OCI-M1 (cell line): ENCODE data around the gene SORCS2.

ENCODE experiments used
- DNase-seq: peaks from one replicate; lab custom pipeline; 2025; lab: John Stamatoyannopoulos, UW

The SORCS2 gene

GRCh38 chr4:7356667-7357310 is 164.5 kb downstream of the SORCS2 start:
- DNase-seq, result no peak

GRCh38 chr4:7357323-7357722 is 165.0 kb downstream of the SORCS2 start:
- DNase-seq, result no peak

GRCh38 chr4:7358100-7358735 is 165.9 kb downstream of the SORCS2 start:
- DNase-seq, result no peak

- DNase-seq, result no peak
Measured at GRCh38 chr4:7359400-7360062, 167.2 kb downstream of the SORCS2 start.

- no peak for DNase-seq
Measured at GRCh38 chr4:7360806-7361205, 168.5 kb downstream of the SORCS2 start.

- DNase-seq, result no peak
Measured at GRCh38 chr4:7361280-7361895, 169.1 kb downstream of the SORCS2 start.

- DNase-seq, result no peak
Measured at GRCh38 chr4:7362341-7362740, 170.0 kb downstream of the SORCS2 start.

- no peak for DNase-seq
Measured at GRCh38 chr4:7362862-7363430, 170.6 kb downstream of the SORCS2 start.

- DNase-seq, result no peak
Measured at GRCh38 chr4:7364979-7365378, 172.6 kb downstream of the SORCS2 start.

GRCh38 chr4:7365462-7366179 is 173.3 kb downstream of the SORCS2 start:
- no peak for DNase-seq

GRCh38 chr4:7366180-7366945 is 174.0 kb downstream of the SORCS2 start:
- no peak for DNase-seq

GRCh38 chr4:7366954-7367353 is 174.6 kb downstream of the SORCS2 start:
- DNase-seq, result no peak

GRCh38 chr4:7367406-7367805 is 175.1 kb downstream of the SORCS2 start:
- DNase-seq, result no peak

- no peak for DNase-seq
Measured at GRCh38 chr4:7367864-7368277, 175.5 kb downstream of the SORCS2 start.

- DNase-seq, result no peak
Measured at GRCh38 chr4:7368296-7368695, 176.0 kb downstream of the SORCS2 start.

GRCh38 chr4:7369511-7369910 is 177.2 kb downstream of the SORCS2 start:
- no peak for DNase-seq

- no peak for DNase-seq
Measured at GRCh38 chr4:7370038-7370437, 177.7 kb downstream of the SORCS2 start.

- no peak for DNase-seq
Measured at GRCh38 chr4:7371210-7371941, 179.0 kb downstream of the SORCS2 start.

- no peak for DNase-seq
Measured at GRCh38 chr4:7372673-7373072, 180.3 kb downstream of the SORCS2 start.

GRCh38 chr4:7374571-7374970 is 182.2 kb downstream of the SORCS2 start:
- DNase-seq, result no peak
